ENCODE measurements around the gene OR4S1.
"Not testable (repeated sequence)": the region's sequence is repeated elsewhere in the genome, so short reads cannot be mapped to it uniquely, and the experiment has no call there.

DNA sequence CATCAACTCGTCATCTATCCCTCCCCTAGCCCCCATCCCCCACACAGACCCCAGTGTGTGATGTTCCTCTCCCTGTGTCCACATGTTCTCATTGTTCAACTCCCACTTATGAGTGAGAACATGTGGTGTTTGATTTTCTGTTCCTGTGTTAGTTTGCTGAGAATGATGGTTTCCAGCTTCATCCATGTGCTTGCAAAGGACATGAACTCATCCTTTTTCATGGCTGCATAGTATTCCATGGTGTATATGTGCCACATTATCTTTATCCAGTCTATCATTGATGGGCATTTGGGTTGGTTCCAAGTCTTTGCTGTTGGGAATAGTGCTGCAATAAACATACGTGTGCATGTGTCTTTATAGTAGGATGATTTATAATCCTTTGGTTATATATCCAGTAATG is 36.5 kb downstream of the OR4S1 start:
- not testable (repeated sequence) for TF ChIP-seq ZNF341 (tag by site-specific recombination; IDR thresholded peaks at IDR 0.05; ENCODE audit: low read depth); ZBTB11 (tag by site-specific recombination; conservative IDR thresholded peaks at IDR 0.05; ENCODE audit: low read depth); ZNF274 (IDR thresholded peaks at IDR 0.05; ENCODE audit: low read length); ZNF274 (tag by site-specific recombination; IDR thresholded peaks at IDR 0.05; ENCODE audit: borderline replicate concordance)
- TF ChIP-seq, protein P1, sequence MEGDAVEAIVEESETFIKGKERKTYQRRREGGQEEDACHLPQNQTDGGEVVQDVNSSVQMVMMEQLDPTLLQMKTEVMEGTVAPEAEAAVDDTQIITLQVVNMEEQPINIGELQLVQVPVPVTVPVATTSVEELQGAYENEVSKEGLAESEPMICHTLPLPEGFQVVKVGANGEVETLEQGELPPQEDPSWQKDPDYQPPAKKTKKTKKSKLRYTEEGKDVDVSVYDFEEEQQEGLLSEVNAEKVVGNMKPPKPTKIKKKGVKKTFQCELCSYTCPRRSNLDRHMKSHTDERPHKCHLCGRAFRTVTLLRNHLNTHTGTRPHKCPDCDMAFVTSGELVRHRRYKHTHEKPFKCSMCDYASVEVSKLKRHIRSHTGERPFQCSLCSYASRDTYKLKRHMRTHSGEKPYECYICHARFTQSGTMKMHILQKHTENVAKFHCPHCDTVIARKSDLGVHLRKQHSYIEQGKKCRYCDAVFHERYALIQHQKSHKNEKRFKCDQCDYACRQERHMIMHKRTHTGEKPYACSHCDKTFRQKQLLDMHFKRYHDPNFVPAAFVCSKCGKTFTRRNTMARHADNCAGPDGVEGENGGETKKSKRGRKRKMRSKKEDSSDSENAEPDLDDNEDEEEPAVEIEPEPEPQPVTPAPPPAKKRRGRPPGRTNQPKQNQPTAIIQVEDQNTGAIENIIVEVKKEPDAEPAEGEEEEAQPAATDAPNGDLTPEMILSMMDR (tag by site-specific recombination; IDR thresholded peaks at IDR 0.05) = not testable (repeated sequence)

Data from HEK293 (cell line).